Colonic mucosa (tissue), 4 donors: ENCODE results near the gene DNAJC15. TPM values are rescaled to one million over a fixed set of nuclear protein-coding genes. Genes with fewer than 3 reads are reported as not detected.

Experiments used
- DNase-seq: peaks from one replicate; pipeline ENCODE4 v3.0.0-alpha.2; 2020
- H3K27ac ChIP-seq: fragments of 200-600 bp; one replicate; pipeline ENCODE4 v1.8.0; 2021
- H3K27me3 ChIP-seq: fragments of 200-600 bp; one replicate; pipeline ENCODE4 v1.8.0; 2021
- H3K36me3 ChIP-seq: fragments of 200-600 bp; one replicate; pipeline ENCODE4 v1.8.0; 2021
- H3K4me1 ChIP-seq: fragments of 200-600 bp; one replicate; pipeline ENCODE4 v1.8.0; 2021; ENCODE audit warnings: mild to moderate bottlenecking
- H3K4me3 ChIP-seq: fragments of 200-600 bp; one replicate; pipeline ENCODE4 v1.8.0; 2021
- H3K9ac ChIP-seq, 2 donors: one replicate each; pipeline ENCODE4 v1.7.0; 2013; ENCODE audit warnings: control low read depth in 2 of 2, low read depth in 2 of 2, low read length in 2 of 2
- H3K9me3 ChIP-seq: fragments of 200-600 bp; one replicate; pipeline ENCODE4 v1.8.0; 2021
- CTCF ChIP-seq: fragments of 200-600 bp; IDR thresholded peaks from one replicate; pipeline ENCODE4 v1.8.0; 2022; ENCODE audit warnings: antibody characterized with exemption, mild to moderate bottlenecking
- intact Hi-C: fragments of 100-400 bp; cut with DNase I; formaldehyde crosslinking; loops from one replicate; pipeline ENCODE4 v1.14.1; 2022
- total RNA-seq, 2 donors: library from RNA; stranded (reverse); fragmentation: NEBNext Ultra II Directional in 1 of 2; extraction: Animal tissue kit (Norgen Biotek cat#: 25700) in 1 of 2; gene quantifications; one replicate each; pipeline ENCODE4 v1.2.1, GENCODE V29; 2021
- donor health status: healthy.
- donor health status: DM: no; HTN: no; CAD: no.
- donor health status: DM: no; HTN: no; CAD: no.

The DNAJC15 gene
- total RNA-seq, 2 donors from 2014 or later = 6.6 to 14.6 TPM

GRCh38 chr13:42984026-42984425, 39.4 kb upstream of the DNAJC15 start:
- H3K27ac ChIP-seq = no peak overlapping the region
- intact Hi-C loops = no loop called here
- DNase-seq = no peak

GRCh38 chr13:42984691-42985090, 38.7 kb upstream of the DNAJC15 start:
- Histone ChIP-seq H3K9me3 (no peaks in the 10 kb centered on the region), H3K4me1 (no peaks in the 10 kb centered on the region), H3K9ac (no peak overlapping the region), H3K27me3 (no peaks in the 10 kb centered on the region), H3K36me3 (no peaks in the 10 kb centered on the region), H3K27ac (peak overlapping the region; percentile 76), H3K4me3 (no peak overlapping the region)
- DNase-seq = no peak
- intact Hi-C loops = no loop called here
- no peak for TF ChIP-seq CTCF

More at GRCh38 chr13:42984026-42984425, 39.4 kb upstream of the DNAJC15 start:
- TF ChIP-seq CTCF = no peak
- no peak overlapping the region for H3K9ac ChIP-seq
- H3K4me3 ChIP-seq = no peak overlapping the region
- H3K4me1 ChIP-seq = no peaks in the 10 kb centered on the region
- no peaks in the 10 kb centered on the region for H3K36me3 ChIP-seq
- H3K27me3 ChIP-seq = no peaks in the 10 kb centered on the region
- H3K9me3 ChIP-seq = no peaks in the 10 kb centered on the region

- Histone ChIP-seq H3K9ac (peak overlapping the region in 1 of 2 donors; percentile 59), H3K27me3 (no peaks in the 10 kb centered on the region), H3K4me3 (no peak overlapping the region), H3K4me1 (peaks cover 8% of the 10 kb centered on the region), H3K9me3 (no peaks in the 10 kb centered on the region), H3K27ac (peak overlapping the region; percentile 76), H3K36me3 (no peaks in the 10 kb centered on the region)
- peak; percentile 79 for DNase-seq
- intact Hi-C loops = no loop called here
- no peak for TF ChIP-seq CTCF
These were observed 37.8 kb upstream of the DNAJC15 start for GRCh38 chr13:42985312-42986175.

GRCh38 chr13:42986176-42986574, 37.2 kb upstream of the DNAJC15 start:
- peak overlapping the region; percentile 76 for H3K27ac ChIP-seq
- no peak overlapping the region for H3K4me3 ChIP-seq

More at GRCh38 chr13:42986176-42986574, 37.2 kb upstream of the DNAJC15 start:
- no peaks in the 10 kb centered on the region for H3K36me3 ChIP-seq
- intact Hi-C loops = no loop called here
- no peaks in the 10 kb centered on the region for H3K9me3 ChIP-seq
- H3K9ac ChIP-seq = peak overlapping the region in 1 of 2 donors; percentile 59
- TF ChIP-seq CTCF = no peak
- DNase-seq = no peak
- H3K27me3 ChIP-seq = no peaks in the 10 kb centered on the region
- H3K4me1 ChIP-seq = peaks cover 8% of the 10 kb centered on the region
